ENCODE measurements around the gene CYB5RL. TPM values are rescaled to one million over a fixed set of nuclear protein-coding genes. Genes with fewer than 3 reads are reported as not detected.

CYB5RL gene
- total and polyA plus RNA-seq, 2 of the 8 experiments (the other 6 are each of a cell fraction or from before 2014, with no cell fraction given): 13.2 to 14.1 TPM

- Histone ChIP-seq H4K8ac (ENCODE audit: extremely low read depth, insufficient read depth, low read length) (no peak overlapping the region), H2AFZ (ENCODE audit: low read length) (no peak overlapping the region), H4K5ac (ENCODE audit: insufficient read length, low read depth, low read length) (no peak overlapping the region), H3K27me3 (replicated peaks in 1 of 4; ENCODE audit: control insufficient read depth in 3 of 4, extremely low read depth in 1 of 4, insufficient read depth in 3 of 4, low read length in 3 of 4) (no peaks in the 10 kb centered on the region), H3K4me1 (replicated peaks in 1 of 4; ENCODE audit: control insufficient read depth in 3 of 4, insufficient read depth in 4 of 4, low read length in 3 of 4) (peaks cover 0 to 9% (median 5%) of the 10 kb centered on the region in 4 experiments; a peak in 4 of 7 replicates), H4K20me1 (replicated peaks in 1 of 2; ENCODE audit: control insufficient read depth in 1 of 2, insufficient read depth in 2 of 2, low read length in 2 of 2) (peaks cover 2 to 12% of the 10 kb centered on the region in 2 experiments), H2BK5ac (ENCODE audit: low read depth, low read length) (no peak overlapping the region), H2AK5ac (ENCODE audit: low read depth, low read length) (no peak overlapping the region), H3K56ac (replicated peaks; ENCODE audit: insufficient read length, low read depth, low read length) (no peak overlapping the region), H2BK12ac (ENCODE audit: low read depth, low read length) (no peak overlapping the region), H3K4me2 (ENCODE audit: insufficient read depth in 1 of 2, low read depth in 2 of 2, low read length in 2 of 2) (no peak overlapping the region), H2BK120ac (replicated peaks; ENCODE audit: low read depth, low read length) (no peak overlapping the region), H3K79me1 (ENCODE audit: low read depth, low read length) (peaks cover 3% of the 10 kb centered on the region; the same call in 1 of the 2 replicates), H3K18ac (ENCODE audit: extremely low read depth, low read length) (no peak overlapping the region), H3K36me3 (ENCODE audit: control insufficient read depth in 2 of 4, insufficient read depth in 4 of 4, low read length in 3 of 4) (peaks cover 0 to 6% (median 0%) of the 10 kb centered on the region in 4 experiments; a peak in 2 of 8 replicates), H3K14ac (ENCODE audit: insufficient read length) (no peak overlapping the region), H3K23me2 (ENCODE audit: low read depth, low read length) (no peaks in the 10 kb centered on the region), H4K91ac (replicated peaks; ENCODE audit: insufficient read length, low read length) (no peak overlapping the region), H3K9ac (replicated peaks in 1 of 4; ENCODE audit: extremely low read depth in 1 of 4, low read depth in 3 of 4, low read length in 3 of 4) (no peak overlapping the region), H3K9me3 (ENCODE audit: insufficient read depth in 2 of 2, low read depth in 1 of 2, low read length in 1 of 2) (no peaks in the 10 kb centered on the region), H2BK20ac (ENCODE audit: low read length) (no peak overlapping the region), H3K4me3 (ENCODE audit: extremely low read depth in 1 of 4, insufficient read depth in 2 of 4, low read depth in 3 of 4, low read length in 4 of 4) (no peak overlapping the region), H3K79me2 (ENCODE audit: control insufficient read depth in 1 of 2, insufficient read depth in 2 of 2, low read length in 2 of 2) (no peaks in the 10 kb centered on the region), H2BK15ac (ENCODE audit: low read length) (no peak overlapping the region), H3K4ac (replicated peaks; ENCODE audit: insufficient read length, low read depth, low read length) (no peak overlapping the region), H3K27ac (ENCODE audit: low read depth, low read length) (no peak overlapping the region), H3K23ac (ENCODE audit: insufficient read length) (no peak overlapping the region)
- TF ChIP-seq GTF2F1 (IDR thresholded peaks at IDR 0.05; ENCODE audit: borderline replicate concordance, low read depth, low read length): no peak
- no peak for TF ChIP-seq SRF (IDR thresholded peaks at IDR 0.05; ENCODE audit: low read depth, low read length)
- no peak for TF ChIP-seq ZNF274 (IDR thresholded peaks at IDR 0.05; ENCODE audit: borderline replicate concordance, extremely low read depth, low read length)
- TF ChIP-seq POLR2AphosphoS5 (IDR thresholded peaks at IDR 0.05; ENCODE audit: low read depth, low read length): 0 out of 2 replicates have a peak, but pooled peaks have one; percentile 51
- no peak for DNase-seq (ENCODE audit: low read depth in 1 of 2, low spot score in 2 of 2)
- CTCF ChIA-PET (ENCODE audit: partially characterized antibody): interaction anchor here (1.4 to 1.6 kb wide), 2 partner anchors 40 to 43 kb away, joined by 3 read pairs; no protein-coding TSS in a partner anchor
- POLR2A ChIA-PET (ENCODE audit: partially characterized antibody): interaction anchor here (0.9 to 7.1 kb wide), 5 partner anchors 11 to 182 kb away, joined by 3 to 50 read pairs (median 4); partner anchors contain the start of genes CYB5RL, MRPL37 and SSBP3
- no peak for FAIRE-seq
- 94% methylated on average over 6 of the region's 6 CpGs; no CpG with 5 or more reads in 1 of the 2 experiments for WGBS, 2 experiments (ENCODE audit: extremely low coverage in 1 of 2, insufficient coverage in 1 of 2, insufficient read length in 1 of 2, insufficient replicate concordance in 2 of 2, low coverage in 1 of 2, low lambda C conversion rate in 2 of 2, missing lambda C conversion rate in 1 of 2)
These were observed 24.4 kb upstream of the CYB5RL start for GRCh38 chr1:54224233-54224632.

Measured in H1 (cell line).